Mesothelial cell of epicardium (in vitro differentiated cells): ENCODE data around the gene USP49. TPM values are rescaled to one million over a fixed set of nuclear protein-coding genes. Genes with fewer than 3 reads are reported as not detected.
A peak's percentile ranks its signal among the peaks of the same experiment; 100 is the strongest.
"Not testable (repeated sequence)": the region's sequence is repeated elsewhere in the genome, so short reads cannot be mapped to it uniquely, and the experiment has no call there.

Source experiments
- DNase-seq, 2 experiments: peaks; one replicate each; pipeline ENCODE4 v3.0.0; 2021; ENCODE audit warnings: low spot score in 2 of 2; ENCODE audit not compliant: unreplicated experiment in 2 of 2
- H3K27ac Mint-ChIP-seq: 2 replicates; pipeline ENCODE4 v1.8.0; 2021; ENCODE audit warnings: mixed read lengths
- H3K27me3 Mint-ChIP-seq: 2 replicates; pipeline ENCODE4 v1.8.0; 2021; ENCODE audit warnings: low read depth, mixed read lengths
- H3K36me3 Mint-ChIP-seq: 2 replicates; pipeline ENCODE4 v1.8.0; 2021; ENCODE audit warnings: mixed read lengths
- H3K4me1 Mint-ChIP-seq: 2 replicates; pipeline ENCODE4 v1.8.0; 2021; ENCODE audit warnings: mixed read lengths
- H3K4me3 Mint-ChIP-seq: 2 replicates; pipeline ENCODE4 v1.8.0; 2021; ENCODE audit warnings: mild to moderate bottlenecking, moderate library complexity, mixed read lengths
- H3K9me3 Mint-ChIP-seq: 2 replicates; pipeline ENCODE4 v1.8.0; 2021; ENCODE audit warnings: mixed read lengths
- CTCF ChIP-seq: fragments of 200-600 bp; sonication (generic); IDR thresholded peaks from one replicate; pipeline ENCODE4 v1.5.0; 2021; ENCODE audit warnings: antibody characterized with exemption; ENCODE audit not compliant: unreplicated experiment
- total RNA-seq: library from RNA; stranded (reverse); gene quantifications from 3 replicates; pipeline ENCODE4 v1.2.1, GENCODE V29; 2021

Gene USP49
- total RNA-seq, 1 donor from 2014 or later = 12.1 TPM

DNA sequence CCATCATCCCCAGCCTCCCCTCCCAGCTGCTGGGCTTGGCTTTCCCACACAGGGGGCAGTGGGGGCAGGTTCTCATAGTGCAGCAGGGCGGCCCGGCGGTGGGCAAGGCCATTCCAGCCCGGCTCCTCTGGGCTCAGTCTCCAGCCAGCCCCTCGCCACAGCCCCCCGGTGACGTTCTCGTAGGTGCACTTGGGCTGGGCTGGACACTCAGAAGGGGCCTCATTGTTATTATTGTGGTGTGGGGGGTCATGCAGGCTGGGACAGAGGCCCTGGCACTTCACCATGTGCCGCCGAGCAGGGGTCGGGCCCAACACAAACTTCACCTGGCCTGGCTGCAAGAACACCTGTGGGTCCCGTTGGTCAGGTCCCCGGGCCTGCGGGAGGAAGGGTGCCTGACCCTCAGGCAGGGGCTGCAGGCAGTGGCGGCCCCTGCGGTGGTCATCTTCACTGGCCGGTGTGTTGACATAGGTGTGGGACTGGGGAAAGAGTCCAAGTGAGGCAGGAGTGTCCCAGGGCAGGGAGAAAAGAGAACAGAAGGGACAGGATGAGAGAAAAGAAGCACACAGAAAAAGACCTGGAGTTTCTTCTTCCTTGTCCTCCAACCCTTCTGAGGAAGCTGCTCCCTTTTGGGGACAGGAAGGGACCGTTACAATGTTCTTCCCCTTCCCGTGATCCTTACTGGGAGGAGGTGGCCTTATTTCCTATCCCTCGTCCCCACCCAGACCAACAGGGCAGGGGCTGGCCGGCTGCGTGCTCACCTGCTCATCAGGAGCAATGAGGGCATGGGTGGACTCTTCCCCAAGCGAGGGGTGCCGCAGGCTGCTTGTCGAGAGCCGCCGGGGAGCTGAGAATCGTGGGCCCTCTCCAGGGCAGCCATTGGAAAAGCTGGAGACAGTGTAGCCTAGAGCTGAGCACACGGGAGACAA is 123.9 kb downstream of the USP49 start:
- Mint-ChIP-seq H3K27ac (no peak overlapping the region), H3K27me3 (peaks cover 13% of the 10 kb centered on the region), H3K9me3 (no peaks in the 10 kb centered on the region), H3K4me3 (no peak overlapping the region), H3K4me1 (peaks cover 25% of the 10 kb centered on the region), H3K36me3 (peaks cover 24% of the 10 kb centered on the region)
- no peak for TF ChIP-seq CTCF
- no peak for DNase-seq

DNA sequence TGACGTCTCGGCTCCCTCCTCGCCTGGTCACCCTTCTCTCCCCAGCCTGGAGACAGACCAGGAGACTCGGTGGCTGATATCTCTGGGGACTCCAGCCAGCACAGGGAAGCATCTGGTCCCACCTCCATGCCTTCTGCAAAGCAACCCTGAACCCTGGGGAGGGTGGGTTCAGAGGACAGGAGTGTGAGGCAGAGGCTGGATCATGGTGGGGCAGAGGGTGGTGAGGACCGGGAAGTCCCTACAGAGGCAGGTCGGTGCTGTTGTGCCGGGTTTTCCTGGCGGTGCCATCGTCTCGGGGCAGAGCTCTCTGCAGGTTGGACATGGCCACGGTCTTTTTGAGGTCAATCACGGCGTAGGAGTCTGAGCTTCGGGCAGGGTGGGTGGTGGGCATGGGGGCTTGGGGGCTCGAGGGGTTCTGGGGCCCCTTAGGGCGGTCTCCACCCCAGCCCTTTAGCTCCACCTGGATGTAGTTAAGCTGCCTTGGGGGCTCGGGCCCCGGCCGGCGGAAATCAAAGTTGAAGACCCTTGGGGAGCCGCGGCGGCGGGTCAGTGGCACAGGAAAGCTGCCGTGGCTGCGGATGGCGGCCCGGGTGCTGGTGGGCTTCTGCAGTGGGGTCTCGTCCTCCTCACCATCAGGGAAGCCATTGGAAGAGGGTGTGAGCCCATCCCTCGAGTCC is 124.7 kb downstream of the USP49 start:
- DNase-seq = no peak
- H3K27me3 Mint-ChIP-seq = peaks cover 20% of the 10 kb centered on the region
- H3K27ac Mint-ChIP-seq = no peak overlapping the region
- peaks cover 25% of the 10 kb centered on the region for H3K4me1 Mint-ChIP-seq
- no peak overlapping the region for H3K4me3 Mint-ChIP-seq
- TF ChIP-seq CTCF = no peak
- peaks cover 24% of the 10 kb centered on the region for H3K36me3 Mint-ChIP-seq
- no peaks in the 10 kb centered on the region for H3K9me3 Mint-ChIP-seq

DNA sequence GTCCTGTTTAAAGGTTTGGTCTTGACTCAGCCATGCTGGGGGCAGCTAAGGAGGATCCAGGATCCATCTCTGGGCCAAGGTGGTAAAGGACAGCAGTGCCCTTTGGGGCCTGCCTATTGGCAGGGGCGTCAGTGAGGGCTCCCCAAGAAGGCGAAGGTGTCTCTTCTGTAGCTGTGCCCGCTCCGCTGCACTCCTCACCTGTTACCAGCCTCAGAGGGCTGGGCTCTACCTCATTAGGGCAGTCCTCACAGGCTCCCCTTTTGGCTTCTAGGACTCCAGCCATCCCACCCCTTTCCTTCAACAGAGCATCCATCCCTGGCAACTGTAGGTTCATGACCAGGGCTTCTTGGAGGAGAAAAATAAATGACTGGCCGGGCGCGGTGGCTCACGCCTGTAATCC is 125.8 kb downstream of the USP49 start:
- H3K4me1 Mint-ChIP-seq = peaks cover 25% of the 10 kb centered on the region
- H3K9me3 Mint-ChIP-seq = no peaks in the 10 kb centered on the region
- DNase-seq = no peak
- H3K36me3 Mint-ChIP-seq = peaks cover 16% of the 10 kb centered on the region
- H3K4me3 Mint-ChIP-seq = no peak overlapping the region
- no peak overlapping the region for H3K27ac Mint-ChIP-seq
- H3K27me3 Mint-ChIP-seq = peaks cover 28% of the 10 kb centered on the region
- TF ChIP-seq CTCF = no peak

DNA sequence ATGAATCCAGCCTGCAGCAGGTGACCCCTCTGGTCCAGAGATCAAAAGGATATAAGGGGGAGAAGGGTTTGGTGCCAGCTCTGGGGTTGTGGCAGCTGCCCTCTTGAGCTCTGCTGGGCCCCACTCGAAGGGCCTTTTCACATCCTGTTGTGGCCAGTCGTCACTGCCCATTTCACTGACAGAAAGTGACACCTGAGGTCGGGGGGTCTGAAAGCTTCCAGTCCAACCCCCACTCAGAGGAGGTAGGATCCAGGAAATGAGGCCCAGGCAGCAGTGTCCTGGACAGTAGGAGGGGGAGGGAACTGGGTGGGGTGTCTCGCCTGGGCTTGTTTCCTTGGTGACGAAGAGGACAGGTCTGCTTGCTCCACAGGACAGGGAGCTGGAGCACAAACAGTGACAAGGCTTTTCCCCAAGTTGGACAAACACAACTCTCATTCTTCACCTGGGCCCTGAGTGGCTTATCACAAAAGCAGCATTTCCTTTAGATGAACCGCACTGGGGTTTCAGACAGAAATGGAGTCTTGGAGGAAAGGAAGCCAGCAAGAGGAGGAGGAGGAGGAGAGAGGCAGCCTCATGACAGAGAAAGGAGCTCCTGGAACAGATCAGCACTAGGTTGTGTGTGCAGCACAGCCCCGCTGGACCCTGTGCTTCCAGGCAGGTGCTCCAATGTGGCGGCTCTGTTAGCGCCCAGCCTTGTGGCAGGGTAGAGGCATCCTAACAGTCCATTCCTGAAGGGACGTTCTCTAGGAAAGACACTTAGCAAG is 126.4 kb downstream of the USP49 start:
- Mint-ChIP-seq H3K9me3 (no peaks in the 10 kb centered on the region), H3K36me3 (peaks cover 13% of the 10 kb centered on the region), H3K4me1 (peaks cover 25% of the 10 kb centered on the region), H3K27me3 (peaks cover 34% of the 10 kb centered on the region), H3K27ac (peak overlapping the region; percentile 30), H3K4me3 (no peak overlapping the region)
- no peak for TF ChIP-seq CTCF
- DNase-seq = no peak

DNA sequence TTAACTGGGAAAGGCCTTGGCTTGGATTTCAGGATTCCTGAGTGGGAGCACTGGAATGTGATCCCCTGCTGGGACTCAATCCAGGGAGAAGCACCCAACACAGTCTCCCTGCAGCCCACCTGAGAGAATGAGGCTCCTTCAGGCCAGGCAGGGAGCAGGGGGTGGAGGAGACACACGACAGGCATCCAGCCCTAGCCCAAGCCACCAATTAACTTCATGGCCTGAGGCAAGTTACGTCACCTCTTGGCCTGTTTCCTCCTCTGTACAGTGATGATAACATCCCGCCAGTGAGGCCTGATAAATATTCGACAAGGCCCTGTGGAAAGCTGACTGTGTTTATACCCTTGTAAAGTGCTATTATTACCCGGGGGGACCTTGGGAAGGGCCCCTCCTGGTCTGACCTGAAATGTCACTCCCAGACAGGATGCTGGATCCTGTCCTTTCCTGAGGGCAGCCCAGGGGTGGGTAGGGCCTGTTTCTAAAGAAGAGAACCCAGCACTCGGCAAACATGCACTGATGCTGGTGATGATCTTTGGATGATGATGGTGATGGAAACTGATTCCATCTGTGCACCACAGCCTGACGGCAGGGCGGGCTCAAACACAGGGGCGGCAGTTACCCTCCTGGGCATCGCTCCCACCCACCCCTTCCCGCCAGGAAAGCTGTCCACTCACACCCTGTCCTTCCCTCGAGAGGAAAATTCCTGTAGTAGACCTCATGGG is 127.9 kb downstream of the USP49 start:
- Mint-ChIP-seq H3K36me3 (peaks cover 8% of the 10 kb centered on the region), H3K4me3 (no peak overlapping the region), H3K4me1 (peaks cover 30% of the 10 kb centered on the region), H3K27me3 (peaks cover 42% of the 10 kb centered on the region), H3K9me3 (no peaks in the 10 kb centered on the region), H3K27ac (peak overlapping the region; percentile 66)
- no peak for TF ChIP-seq CTCF
- DNase-seq = peak in 1 of 2 experiments; percentile 69

DNA sequence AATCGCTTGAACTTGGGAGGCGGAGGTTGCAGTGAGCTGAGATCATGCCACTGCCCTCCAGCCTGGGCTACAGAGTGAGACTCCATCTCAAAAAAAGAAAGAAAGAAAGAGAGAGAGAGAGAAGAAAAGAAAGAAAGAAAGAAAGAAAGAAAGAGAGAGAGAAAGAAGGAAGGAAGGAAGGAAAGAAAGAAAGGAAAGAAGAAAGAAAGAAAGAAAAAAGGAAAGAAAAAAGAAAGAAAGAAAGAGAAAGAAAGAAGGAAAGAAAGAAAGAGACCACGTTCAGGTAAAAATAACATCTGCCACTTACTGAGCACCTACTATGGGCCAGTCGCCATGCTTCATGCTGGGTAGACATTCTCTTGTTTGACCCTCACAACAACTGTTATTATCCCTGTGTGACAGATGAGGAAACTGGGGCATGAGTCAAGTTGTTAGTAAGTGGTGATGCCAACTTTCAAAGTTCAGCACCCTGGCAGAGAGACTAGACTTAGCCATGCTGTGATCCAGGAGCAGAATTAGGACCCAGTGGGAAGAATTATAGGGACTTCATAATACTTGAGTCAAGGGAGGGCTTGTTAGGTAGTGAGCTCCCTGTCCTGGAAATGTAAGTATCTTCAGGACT is 129.0 kb downstream of the USP49 start:
- Mint-ChIP-seq H3K4me1 (peaks cover 30% of the 10 kb centered on the region), H3K27me3 (peaks cover 47% of the 10 kb centered on the region)
- not testable (repeated sequence) for DNase-seq, H3K27ac Mint-ChIP-seq, H3K9me3 Mint-ChIP-seq, H3K36me3 Mint-ChIP-seq, H3K4me3 Mint-ChIP-seq
